Measurements from ENCODE around the gene COL5A1.

COL5A1 gene

DNA sequence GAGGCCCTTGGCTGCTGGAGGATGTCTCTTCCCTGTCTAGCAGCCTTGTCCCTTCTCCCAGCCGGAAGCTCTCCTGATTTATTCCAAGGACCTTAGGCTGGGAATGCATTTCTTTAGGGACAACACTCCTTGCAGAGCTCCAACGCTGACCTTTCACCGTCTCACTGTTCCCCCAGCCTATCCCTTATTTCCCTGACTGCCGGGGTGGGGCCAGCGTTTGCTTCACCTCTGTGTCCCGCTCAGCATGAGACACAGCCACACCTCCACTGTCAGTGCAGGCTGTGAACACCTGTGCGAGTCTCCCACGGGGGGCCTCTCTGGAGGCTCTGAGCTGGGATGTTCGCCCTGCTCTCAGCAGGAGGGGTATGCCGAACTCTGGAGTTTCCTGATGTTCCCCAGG, 132.8 kb downstream of the COL5A1 start:
- no peak for DNase-seq (ENCODE audit: low read depth)
- TF ChIP-seq, protein P1, sequence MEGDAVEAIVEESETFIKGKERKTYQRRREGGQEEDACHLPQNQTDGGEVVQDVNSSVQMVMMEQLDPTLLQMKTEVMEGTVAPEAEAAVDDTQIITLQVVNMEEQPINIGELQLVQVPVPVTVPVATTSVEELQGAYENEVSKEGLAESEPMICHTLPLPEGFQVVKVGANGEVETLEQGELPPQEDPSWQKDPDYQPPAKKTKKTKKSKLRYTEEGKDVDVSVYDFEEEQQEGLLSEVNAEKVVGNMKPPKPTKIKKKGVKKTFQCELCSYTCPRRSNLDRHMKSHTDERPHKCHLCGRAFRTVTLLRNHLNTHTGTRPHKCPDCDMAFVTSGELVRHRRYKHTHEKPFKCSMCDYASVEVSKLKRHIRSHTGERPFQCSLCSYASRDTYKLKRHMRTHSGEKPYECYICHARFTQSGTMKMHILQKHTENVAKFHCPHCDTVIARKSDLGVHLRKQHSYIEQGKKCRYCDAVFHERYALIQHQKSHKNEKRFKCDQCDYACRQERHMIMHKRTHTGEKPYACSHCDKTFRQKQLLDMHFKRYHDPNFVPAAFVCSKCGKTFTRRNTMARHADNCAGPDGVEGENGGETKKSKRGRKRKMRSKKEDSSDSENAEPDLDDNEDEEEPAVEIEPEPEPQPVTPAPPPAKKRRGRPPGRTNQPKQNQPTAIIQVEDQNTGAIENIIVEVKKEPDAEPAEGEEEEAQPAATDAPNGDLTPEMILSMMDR (IDR thresholded peaks at IDR 0.05; ENCODE audit: control insufficient read depth, extremely low read depth, insufficient read depth): no peak
- no peak overlapping the region for H3K4me3 ChIP-seq (ENCODE audit: low read depth, low read length)

DNA sequence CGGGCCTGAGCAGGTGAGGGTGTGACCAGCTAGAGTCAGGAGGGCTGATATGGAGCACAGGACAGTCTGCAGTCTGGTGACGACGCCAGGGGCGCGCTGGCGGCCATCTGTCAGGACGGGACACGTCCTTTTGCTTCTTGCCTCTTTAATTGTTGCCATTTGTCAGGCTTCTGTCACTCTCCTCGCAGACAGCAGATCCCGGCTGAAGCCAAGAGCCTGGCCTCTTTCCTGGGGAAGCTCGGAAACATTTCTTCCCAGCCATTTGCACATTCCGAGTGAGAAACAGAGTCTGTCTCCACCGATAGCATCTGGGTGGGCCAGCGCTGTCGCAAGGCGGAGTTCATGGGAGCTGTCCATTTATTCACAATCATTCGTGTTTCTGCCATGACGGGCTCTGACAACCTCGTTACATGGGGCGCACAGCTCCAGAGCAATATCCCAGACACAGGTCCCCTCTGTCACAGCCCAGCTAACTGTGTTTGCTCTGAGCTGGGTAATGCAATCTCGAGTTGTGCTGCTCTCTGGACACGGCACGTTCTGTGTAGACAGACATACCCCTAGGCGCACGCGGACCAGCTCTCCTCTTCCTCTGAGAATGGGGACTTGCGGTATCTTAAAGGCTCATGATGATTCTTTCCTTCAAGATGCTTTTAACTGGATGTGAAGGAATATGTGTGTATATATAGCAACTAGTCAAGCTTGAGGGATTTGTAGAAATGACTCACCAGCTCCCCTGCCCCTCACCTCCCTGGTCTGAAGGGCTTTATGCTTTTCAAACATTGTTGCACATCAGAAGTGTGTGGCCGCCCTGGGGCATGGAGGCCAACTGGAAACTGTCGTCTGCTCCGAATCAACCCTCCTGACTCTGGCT, 133.7 kb downstream of the COL5A1 start:
- H3K4me3 ChIP-seq (ENCODE audit: low read depth, low read length): no peak overlapping the region
- DNase-seq (ENCODE audit: low read depth): no peak
- TF ChIP-seq, protein P1 (IDR thresholded peaks at IDR 0.05; ENCODE audit: control insufficient read depth, extremely low read depth, insufficient read depth): no peak

DNA sequence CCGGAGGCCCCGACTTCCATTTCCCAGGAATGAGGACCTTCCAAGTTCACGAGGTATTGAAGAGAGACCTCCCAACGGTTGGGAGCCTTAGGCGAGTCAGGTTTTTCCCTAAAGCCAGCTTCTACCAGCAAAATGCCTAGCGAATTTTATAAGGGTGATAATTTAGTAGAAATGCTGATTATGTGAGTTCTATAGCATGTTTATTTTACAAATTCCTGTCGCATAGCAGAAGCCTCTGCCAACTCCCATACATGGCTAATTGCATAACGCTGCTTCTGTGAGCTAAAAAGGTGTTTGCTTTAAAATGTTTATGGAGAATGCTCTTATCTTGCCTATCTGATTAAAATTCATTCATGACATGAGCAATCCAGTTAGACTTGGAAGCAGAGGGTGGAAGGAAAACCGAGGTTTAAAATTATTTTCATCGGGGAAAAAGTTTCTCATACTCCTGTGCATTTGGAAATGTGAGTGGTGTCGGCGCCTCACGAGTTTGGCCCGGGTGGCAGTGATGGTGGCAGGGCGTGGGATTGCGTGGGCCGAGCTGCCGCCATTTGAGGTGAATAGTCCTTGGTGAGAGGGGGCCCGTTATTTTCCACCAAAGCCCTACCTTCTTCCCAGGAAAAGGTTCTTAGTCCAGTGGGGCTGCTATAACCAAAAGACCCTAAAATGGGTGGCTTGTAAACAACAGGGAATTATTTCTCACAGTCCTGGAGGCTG, 134.6 kb downstream of the COL5A1 start:
- peak; percentile 40 for DNase-seq (ENCODE audit: low read depth)
- TF ChIP-seq, protein P1 (IDR thresholded peaks at IDR 0.05; ENCODE audit: control insufficient read depth, extremely low read depth, insufficient read depth): no peak
- no peak overlapping the region for H3K4me3 ChIP-seq (ENCODE audit: low read depth, low read length)

DNA sequence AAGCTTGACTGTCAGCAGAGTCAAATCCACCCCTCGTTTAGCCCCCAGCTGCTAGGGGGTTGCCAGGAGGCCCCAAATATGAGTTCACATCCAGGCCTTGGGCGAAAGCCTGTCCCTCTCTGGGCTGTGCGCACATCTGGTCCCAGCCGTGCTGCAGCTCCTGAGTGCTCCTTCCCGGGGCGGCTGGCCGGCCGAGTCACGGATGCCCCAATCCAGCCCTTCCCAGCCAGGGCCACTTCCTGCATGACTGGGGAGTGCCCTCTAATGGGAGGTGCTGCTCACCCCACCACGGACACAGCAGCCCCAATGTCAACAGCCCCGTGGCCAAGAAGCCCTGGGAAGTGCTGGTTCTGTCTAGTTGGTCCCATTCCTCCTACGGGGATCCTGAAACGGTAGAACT, 135.6 kb downstream of the COL5A1 start:
- no peak overlapping the region for H3K4me3 ChIP-seq (ENCODE audit: low read depth, low read length)
- TF ChIP-seq, protein P1 (IDR thresholded peaks at IDR 0.05; ENCODE audit: control insufficient read depth, extremely low read depth, insufficient read depth): no peak

GRCh38 chr9:134778156-134778555, 136.6 kb downstream of the COL5A1 start:
- DNase-seq (ENCODE audit: low read depth): no peak
- no peak overlapping the region for H3K4me3 ChIP-seq (ENCODE audit: low read depth, low read length)
- TF ChIP-seq, protein P1 (IDR thresholded peaks at IDR 0.05; ENCODE audit: control insufficient read depth, extremely low read depth, insufficient read depth): no peak

More for the DNA sequence above, 135.6 kb downstream of the COL5A1 start:
- DNase-seq (ENCODE audit: low read depth): no peak

GRCh38 chr9:134778841-134779411, 137.3 kb downstream of the COL5A1 start:
- TF ChIP-seq, protein P1 (IDR thresholded peaks at IDR 0.05; ENCODE audit: control insufficient read depth, extremely low read depth, insufficient read depth): peak; percentile 85
- no peak overlapping the region for H3K4me3 ChIP-seq (ENCODE audit: low read depth, low read length)
- peak; percentile 59 for DNase-seq (ENCODE audit: low read depth)

Measured in LNCaP clone FGC (cell line).